ENCODE data around the gene NCOA3. TPM values are rescaled to one million over a fixed set of nuclear protein-coding genes. Genes with fewer than 3 reads are reported as not detected.

The NCOA3 gene
- total RNA-seq, 1 donor from 2014 or later = 25.5 TPM

DNA sequence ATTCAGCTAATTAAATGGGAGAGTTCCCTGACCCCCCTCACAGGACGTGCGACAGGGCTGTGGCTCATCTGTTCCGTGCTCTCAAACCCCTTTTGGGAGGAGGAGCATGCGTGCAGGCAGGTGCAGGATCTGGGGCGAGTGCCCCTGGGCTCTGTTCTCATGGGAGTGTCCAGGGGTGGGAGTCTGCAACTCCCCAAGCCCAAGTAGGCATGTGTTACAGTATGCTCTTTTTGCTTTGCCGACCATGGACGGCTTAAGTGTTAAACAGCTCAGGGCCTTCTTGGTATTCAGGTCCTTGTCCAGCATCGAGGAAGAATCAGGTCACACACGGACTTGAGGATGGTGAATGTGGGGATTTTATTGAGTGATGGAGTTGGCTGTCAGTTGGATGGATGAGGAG is 101.6 kb downstream of the NCOA3 start:
- no peaks in the 10 kb centered on the region for H3K27me3 ChIP-seq (ENCODE audit: control insufficient read depth, insufficient read depth, low read length)
- TF ChIP-seq, protein P1, sequence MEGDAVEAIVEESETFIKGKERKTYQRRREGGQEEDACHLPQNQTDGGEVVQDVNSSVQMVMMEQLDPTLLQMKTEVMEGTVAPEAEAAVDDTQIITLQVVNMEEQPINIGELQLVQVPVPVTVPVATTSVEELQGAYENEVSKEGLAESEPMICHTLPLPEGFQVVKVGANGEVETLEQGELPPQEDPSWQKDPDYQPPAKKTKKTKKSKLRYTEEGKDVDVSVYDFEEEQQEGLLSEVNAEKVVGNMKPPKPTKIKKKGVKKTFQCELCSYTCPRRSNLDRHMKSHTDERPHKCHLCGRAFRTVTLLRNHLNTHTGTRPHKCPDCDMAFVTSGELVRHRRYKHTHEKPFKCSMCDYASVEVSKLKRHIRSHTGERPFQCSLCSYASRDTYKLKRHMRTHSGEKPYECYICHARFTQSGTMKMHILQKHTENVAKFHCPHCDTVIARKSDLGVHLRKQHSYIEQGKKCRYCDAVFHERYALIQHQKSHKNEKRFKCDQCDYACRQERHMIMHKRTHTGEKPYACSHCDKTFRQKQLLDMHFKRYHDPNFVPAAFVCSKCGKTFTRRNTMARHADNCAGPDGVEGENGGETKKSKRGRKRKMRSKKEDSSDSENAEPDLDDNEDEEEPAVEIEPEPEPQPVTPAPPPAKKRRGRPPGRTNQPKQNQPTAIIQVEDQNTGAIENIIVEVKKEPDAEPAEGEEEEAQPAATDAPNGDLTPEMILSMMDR (IDR thresholded peaks at IDR 0.05; ENCODE audit: insufficient read depth, low read length, severe bottlenecking) = no peak
- FAIRE-seq = no peak
- H3K36me3 ChIP-seq (ENCODE audit: control insufficient read depth, insufficient read depth, low read length) = no peaks in the 10 kb centered on the region
- no peak for DNase-seq (ENCODE audit: low read depth)
- H3K4me3 ChIP-seq (ENCODE audit: low read depth, low read length) = no peak overlapping the region

DNA sequence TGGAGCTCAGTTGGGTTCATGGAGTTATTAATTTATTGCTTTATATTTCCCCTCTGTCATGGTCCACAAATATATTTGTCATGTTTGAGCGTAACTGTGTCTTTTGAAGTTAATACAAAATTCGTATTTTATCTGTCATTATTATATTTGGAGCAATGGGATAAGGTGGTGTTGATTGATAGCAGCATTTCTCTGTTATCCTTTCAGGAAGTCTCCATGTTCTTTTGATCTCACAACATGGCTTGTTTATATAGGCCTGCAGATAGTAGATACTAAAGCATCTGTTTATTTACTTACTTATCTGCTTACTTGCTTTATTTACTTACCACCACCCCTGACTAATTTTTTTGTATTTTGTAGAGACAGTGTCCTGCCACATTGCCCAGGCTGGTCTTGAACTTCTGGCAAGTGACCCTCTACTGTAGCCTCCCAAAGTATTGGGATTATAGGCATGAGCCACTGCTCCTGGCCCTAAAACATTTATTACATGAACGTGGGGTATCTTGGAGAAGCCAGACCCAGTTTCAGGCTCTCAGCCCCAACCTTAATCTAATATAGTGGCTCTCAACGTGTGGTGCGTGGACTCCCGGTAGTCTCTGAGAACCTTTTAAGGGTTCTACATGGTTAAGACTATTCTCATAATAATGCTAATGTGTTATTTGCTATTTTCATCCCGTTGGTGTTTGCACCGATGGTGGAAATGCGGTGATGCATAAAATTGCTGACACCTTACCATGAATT is 104.2 kb downstream of the NCOA3 start:
- no peak for FAIRE-seq
- no peak for DNase-seq (ENCODE audit: low read depth)
- no peaks in the 10 kb centered on the region for H3K36me3 ChIP-seq (ENCODE audit: control insufficient read depth, insufficient read depth, low read length)
- H3K27me3 ChIP-seq (ENCODE audit: control insufficient read depth, insufficient read depth, low read length) = no peaks in the 10 kb centered on the region
- no peak overlapping the region for H3K4me3 ChIP-seq (ENCODE audit: low read depth, low read length)
- TF ChIP-seq, protein P1 (IDR thresholded peaks at IDR 0.05; ENCODE audit: insufficient read depth, low read length, severe bottlenecking) = no peak

DNA sequence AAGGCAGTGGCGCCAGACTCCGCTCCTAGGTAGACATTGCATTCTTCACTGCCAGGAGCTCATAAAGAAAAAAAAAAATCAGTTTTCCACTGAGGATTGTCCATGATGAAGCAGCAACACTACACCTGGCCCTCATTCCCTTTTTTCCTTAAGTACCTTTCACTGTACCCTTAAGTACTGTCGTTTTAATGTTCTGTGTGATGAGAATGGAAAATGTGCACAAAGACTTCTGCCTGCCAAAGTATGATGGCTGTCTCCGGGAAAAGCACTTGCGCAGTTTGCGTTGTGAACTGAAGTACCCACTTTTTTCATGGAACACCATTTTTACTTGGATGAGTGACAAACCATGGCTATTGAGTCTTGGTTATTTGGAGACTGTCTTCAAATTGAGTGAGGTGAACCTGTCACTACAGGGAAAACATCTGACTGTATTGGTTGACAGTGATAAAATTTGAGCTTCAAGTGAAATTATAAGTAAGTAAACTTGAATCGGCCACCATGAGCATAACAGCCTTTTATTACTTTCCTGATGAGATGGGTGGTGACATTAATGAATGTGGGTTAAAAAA is 104.8 kb downstream of the NCOA3 start:
- TF ChIP-seq, protein P1 (IDR thresholded peaks at IDR 0.05; ENCODE audit: insufficient read depth, low read length, severe bottlenecking) = no peak
- no peak for DNase-seq (ENCODE audit: low read depth)
- no peak for FAIRE-seq
- H3K27me3 ChIP-seq (ENCODE audit: control insufficient read depth, insufficient read depth, low read length) = no peaks in the 10 kb centered on the region
- no peaks in the 10 kb centered on the region for H3K36me3 ChIP-seq (ENCODE audit: control insufficient read depth, insufficient read depth, low read length)
- H3K4me3 ChIP-seq (ENCODE audit: low read depth, low read length) = no peak overlapping the region

DNA sequence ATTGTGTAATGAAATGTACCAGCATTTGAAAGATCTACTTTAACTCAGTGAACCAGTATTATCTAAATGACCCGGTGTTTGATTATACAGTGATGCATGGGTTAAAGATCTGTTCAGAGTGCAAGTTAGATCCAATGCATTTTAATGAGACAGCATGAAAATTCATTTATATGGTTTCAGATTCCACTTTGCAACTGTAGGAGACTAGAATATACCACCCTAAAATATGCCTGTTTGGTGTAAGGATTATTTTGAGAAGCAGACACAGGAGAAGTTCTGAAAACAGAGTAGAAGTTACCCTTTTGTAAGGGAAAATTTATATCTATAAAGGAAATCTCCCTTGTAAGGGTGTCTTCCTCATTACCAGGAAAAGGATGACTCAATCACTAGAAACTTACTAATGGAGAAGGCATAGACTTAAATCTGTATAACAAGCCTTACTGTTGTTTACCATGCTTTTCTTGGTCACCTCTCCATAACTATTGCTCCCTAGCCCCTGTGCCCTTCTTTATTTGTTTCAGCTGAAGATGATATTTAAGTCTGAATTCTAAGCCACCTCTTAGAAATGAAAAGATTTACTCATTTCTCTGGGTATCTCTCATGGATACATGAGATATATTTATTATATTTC is 105.4 kb downstream of the NCOA3 start:
- no peak overlapping the region for H3K4me3 ChIP-seq (ENCODE audit: low read depth, low read length)
- TF ChIP-seq, protein P1 (IDR thresholded peaks at IDR 0.05; ENCODE audit: insufficient read depth, low read length, severe bottlenecking) = no peak
- FAIRE-seq (no peak), DNase-seq (ENCODE audit: low read depth) (peak; percentile 68)
- H3K36me3 ChIP-seq (ENCODE audit: control insufficient read depth, insufficient read depth, low read length) = no peaks in the 10 kb centered on the region
- no peaks in the 10 kb centered on the region for H3K27me3 ChIP-seq (ENCODE audit: control insufficient read depth, insufficient read depth, low read length)

DNA sequence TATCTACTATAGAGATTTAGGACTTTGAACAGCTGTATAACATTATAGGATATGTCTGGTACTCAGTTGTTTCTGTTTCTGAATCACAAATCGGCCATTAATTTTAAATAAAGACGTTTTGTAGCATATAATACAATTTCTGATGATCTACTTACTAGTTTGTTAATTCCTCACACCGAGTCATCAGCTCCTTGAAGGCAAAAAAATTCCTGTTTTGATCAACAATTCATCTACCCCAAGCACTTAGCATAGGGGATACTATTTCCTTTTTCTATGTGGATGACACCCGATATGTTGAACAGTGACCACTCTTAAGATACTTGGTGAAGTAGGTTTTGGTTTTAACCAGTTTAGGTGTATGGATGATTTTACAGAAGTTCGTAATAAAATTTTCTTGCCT is 107.3 kb downstream of the NCOA3 start:
- TF ChIP-seq, protein P1 (IDR thresholded peaks at IDR 0.05; ENCODE audit: insufficient read depth, low read length, severe bottlenecking) = no peak
- no peaks in the 10 kb centered on the region for H3K36me3 ChIP-seq (ENCODE audit: control insufficient read depth, insufficient read depth, low read length)
- DNase-seq (ENCODE audit: low read depth) (no peak), FAIRE-seq (no peak)
- no peak overlapping the region for H3K4me3 ChIP-seq (ENCODE audit: low read depth, low read length)
- H3K27me3 ChIP-seq (ENCODE audit: control insufficient read depth, insufficient read depth, low read length) = no peaks in the 10 kb centered on the region

Measured in bronchial epithelial cell (primary cell).